GM18907 (cell line): Measurements from ENCODE around the gene CD79A.

Source experiments
- ATAC-seq: cut with Tn5 transposase; IDR thresholded peaks from one replicate; pipeline ENCODE4 v1.9.1; 2021; ENCODE audit warnings: mild to moderate bottlenecking, moderate library complexity; ENCODE audit not compliant: unreplicated experiment

Gene CD79A

DNA sequence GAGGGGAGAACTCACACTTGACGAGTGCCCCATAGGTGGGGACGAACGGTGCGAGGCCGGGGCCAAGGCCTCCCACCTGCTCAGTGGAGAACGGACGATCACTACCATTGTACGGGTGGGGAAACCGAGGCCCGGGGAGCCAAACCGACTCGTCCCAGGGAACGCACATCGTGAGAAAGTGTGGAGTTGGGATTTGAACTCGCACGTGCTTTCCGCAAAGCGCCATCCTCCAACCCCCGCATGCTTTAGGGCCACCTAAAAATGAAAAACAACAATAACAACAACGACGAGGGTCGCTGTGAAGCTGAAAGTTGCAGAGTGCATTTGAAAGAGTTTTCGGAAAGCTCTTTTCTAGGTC is 6.4 kb downstream of the CD79A start:
- ATAC-seq, result no peak

DNA sequence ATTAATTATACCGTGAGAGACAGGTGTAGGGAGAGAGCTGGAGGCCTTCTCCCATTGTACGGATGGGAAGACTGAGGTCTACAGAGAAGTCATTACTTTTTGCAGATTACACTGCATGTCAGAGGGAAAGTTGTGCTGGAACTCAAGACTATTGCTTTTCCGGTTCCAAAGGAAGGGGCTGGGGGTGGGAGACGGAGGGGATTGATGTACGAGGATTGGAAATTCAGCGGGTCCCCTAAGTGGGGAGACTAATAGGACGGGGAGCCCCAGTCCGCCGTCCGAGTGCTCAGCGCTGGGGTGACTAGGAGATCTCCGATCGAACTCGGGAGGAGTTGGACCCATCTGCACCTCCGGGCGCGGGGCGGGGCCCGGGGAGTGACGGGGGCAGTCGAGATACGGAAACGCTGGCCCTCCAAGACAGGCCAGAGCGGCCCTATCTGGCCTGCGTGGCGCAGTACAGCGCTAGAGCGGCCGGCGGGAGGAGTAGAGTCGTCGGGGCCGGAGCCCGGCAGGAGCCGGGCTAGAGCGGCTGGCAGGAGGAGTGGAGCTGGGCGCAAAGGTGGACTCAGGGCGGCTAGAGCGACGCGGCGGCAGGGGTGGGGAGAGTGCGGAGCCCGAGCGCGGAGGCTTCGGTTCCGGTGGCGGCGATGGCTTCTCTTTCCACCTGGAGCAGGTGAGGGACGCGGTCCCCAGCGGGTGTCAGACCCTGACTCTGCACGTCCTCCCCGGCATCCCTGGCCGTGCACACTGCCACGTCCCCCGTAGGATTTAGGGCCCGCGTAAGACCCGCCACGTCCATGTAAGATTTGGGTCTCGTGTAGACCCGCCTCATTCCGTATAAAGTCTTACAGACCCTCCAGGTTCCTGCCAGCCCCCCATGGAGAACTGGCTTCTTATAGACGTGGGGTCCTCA is 7.0 kb downstream of the CD79A start:
- peak; percentile 69 for ATAC-seq

- ATAC-seq, result peak; percentile 41
Measured at GRCh38 chr19:41886761-41887710, 10.0 kb downstream of the CD79A start.

- ATAC-seq, result peak; percentile 27
Measured at GRCh38 chr19:41887711-41888382, 10.8 kb downstream of the CD79A start.

DNA sequence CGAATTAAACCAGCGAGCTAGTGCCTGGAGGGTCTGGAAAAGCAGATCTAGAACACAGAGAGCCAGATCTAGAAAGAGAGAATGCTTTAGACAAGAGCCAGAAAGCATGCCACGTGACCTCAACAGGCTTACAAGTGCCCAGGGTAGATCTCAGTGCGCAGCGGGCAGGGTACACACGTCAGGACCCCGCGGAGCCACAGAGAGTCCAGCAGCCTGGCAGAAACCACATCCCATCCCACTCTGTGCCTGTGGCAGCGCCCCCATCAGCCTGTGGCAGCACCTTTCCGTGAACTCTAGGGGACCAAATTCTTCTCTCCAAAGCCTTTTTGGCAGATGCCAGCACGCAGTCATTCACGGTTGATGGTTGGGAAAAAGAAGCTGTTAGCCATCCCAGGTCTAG is 11.8 kb downstream of the CD79A start:
- no peak for ATAC-seq

DNA sequence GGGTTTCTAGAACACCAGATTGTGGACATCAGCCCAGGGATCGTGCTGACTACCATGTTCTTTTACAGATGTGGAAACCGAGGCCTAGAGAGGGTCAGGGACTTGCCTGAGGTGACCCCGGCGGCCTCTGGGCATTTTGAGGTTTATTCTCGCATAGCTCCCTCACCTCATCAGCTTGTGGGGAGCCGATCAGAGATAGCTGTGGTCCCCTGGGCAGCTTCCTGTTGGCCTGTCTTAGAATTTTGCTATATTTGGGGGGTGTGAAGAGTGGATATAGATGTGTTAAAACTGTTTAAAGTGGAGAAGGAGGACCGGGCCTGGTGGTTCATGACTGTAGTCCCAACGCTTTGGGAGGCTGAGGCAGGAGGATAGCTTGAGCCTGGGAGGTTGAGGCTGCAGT is 12.8 kb downstream of the CD79A start:
- no peak for ATAC-seq

- ATAC-seq, result no peak
Measured at GRCh38 chr19:41890936-41891335, 13.9 kb downstream of the CD79A start.

- ATAC-seq, result no peak
Measured at GRCh38 chr19:41892173-41892902, 15.3 kb downstream of the CD79A start.

GRCh38 chr19:41893899-41894298 is 16.8 kb downstream of the CD79A start:
- ATAC-seq, result no peak

DNA sequence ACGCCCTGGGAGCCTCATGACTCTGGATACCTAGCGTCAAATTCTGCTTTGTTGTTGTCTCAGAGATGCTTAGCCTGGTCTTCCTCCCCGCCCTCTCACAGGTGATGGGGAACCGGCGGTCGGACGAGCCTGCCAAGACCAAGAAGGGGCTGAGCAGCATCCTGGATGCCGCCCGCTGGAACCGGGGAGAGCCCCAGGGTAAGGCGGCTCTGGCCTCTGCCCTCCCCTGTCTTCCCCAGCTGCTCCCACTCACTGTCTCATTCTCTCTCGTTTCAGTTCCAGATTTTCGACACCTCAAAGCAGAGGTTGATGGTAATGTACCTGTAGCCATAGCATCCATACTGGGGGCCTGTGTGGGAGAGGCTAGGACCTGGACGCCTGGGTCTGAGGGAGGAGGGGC is 17.3 kb downstream of the CD79A start:
- ATAC-seq, result no peak

DNA sequence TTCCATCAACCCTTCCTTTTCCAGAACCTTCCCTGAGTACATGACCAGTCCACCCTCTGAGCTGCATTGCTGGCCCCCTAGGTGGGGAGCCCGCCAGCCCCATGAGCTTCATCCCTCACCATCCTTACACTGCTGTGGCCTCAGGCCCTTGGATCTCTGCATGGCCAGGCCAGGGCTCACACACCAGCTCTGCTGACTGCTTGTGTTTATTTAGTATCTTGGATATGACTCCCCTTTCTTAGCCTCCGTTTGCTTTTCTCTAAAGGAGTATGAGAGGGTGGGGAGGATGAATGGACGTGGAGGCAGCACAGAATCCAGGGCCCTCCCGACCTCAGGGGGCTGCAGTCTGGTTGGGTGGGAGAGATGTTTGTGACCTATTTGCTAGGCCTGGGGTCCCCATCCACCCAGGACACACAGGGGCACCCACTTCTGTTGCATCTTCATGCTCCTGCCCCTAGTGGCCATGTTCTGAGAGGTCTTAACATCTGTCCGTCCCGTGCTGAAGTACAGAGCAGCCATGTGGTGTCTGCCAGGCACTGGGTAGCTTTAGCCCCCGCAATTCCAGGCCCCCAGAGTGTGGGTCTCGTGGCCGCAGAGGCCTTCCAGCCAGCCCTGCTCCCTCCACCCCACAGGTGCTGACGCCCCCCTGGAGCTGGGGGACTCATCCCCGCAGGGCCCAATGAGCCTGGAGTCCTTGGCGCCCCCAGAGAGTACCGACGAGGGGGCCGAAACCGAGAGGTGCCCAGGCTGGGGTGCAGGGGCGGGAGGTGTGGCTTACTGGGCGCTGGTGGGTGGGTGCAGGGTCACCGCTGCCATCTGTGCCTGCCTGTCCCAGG is 18.9 kb downstream of the CD79A start:
- no peak for ATAC-seq

DNA sequence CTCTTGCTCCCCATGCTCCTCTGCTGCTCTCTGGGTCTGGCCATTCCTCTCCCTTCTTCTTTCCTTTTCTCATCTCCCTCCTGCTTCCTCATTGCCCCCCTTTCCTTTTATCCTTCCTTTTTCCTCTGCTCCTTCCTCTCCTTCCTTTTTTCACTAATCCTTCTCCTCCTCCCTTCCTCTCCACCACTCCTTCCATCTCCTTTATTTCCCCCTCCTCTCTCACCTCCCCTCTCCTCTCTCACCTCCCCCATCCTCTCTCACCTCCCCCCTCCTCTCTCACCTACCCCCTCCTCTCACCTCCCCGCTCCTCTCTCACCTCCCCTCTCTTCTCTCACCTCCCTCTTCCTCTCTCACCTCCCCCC is 19.5 kb downstream of the CD79A start:
- ATAC-seq, result no peak

- no peak for ATAC-seq
Measured at GRCh38 chr19:41897181-41897580, 20.1 kb downstream of the CD79A start.

- ATAC-seq, result no peak
Measured at GRCh38 chr19:41897820-41898219, 20.7 kb downstream of the CD79A start.

- ATAC-seq, result no peak
Measured at GRCh38 chr19:41898235-41898634, 21.2 kb downstream of the CD79A start.

DNA sequence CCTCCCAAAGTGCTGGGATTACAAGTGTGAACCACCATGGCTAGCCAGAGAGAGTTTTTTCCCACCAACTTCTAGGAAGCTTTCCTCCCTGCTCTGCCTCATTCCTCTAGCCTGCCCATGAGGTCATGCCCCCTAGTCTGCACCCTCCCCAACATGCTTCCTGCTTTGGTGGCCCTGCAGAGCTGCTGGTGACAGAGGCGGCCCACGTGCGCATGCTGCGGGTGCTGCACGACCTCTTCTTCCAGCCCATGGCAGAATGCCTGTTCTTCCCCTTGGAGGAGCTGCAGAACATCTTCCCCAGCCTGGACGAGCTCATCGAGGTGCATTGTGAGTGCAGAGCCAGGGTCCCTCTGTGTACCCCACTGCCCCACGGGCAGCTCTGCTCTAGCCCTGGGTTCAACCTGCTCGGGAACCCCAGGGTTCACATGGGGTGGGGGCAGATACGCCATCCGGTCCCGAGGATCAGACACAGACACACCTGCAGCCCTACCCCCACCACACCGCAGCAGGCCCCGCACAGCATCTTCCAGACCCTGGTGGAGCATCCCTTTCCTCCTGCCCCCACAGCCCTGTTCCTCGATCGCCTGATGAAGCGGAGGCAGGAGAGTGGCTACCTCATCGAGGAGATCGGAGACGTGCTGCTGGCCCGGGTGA is 24.8 kb downstream of the CD79A start:
- ATAC-seq, result no peak

GRCh38 chr19:41902594-41902993 is 25.5 kb downstream of the CD79A start:
- ATAC-seq, result no peak

- no peak for ATAC-seq
Measured at GRCh38 chr19:41903193-41903953, 26.3 kb downstream of the CD79A start.
